GM12873 (cell line): ENCODE results near the gene DTD2.
A peak's percentile ranks its signal among the peaks of the same experiment; 100 is the strongest.

Source experiments
- TF ChIP-seq, protein P1 (sequence below): IDR thresholded peaks from 2 replicates; pipeline ENCODE4 v1.5.1; 2012; ENCODE audit warnings: low read depth, mild to moderate bottlenecking, moderate library complexity, low read length, control low read depth; ENCODE audit not compliant: insufficient read depth; ENCODE audit errors: missing control alignments

Gene DTD2

DNA sequence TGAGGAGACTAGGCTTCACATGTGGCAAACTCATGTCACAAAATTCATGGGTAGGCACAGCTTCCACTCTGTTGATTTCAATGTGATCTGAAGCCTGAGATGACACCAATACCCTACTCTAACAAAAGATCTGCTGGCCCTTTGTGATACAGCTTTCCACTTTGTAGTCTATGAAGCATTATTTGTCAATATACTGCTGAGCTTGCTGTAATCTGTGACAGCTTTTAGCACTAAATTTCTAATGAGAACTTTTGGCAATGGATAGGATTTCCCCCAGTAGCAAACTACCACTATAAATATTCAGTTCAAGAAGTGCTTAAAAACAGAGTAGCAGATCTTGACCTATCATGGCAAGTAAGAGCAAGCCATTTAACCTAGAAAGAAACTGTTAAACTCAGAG lies 31.4 kb downstream of the DTD2 start:
- TF ChIP-seq, protein P1, sequence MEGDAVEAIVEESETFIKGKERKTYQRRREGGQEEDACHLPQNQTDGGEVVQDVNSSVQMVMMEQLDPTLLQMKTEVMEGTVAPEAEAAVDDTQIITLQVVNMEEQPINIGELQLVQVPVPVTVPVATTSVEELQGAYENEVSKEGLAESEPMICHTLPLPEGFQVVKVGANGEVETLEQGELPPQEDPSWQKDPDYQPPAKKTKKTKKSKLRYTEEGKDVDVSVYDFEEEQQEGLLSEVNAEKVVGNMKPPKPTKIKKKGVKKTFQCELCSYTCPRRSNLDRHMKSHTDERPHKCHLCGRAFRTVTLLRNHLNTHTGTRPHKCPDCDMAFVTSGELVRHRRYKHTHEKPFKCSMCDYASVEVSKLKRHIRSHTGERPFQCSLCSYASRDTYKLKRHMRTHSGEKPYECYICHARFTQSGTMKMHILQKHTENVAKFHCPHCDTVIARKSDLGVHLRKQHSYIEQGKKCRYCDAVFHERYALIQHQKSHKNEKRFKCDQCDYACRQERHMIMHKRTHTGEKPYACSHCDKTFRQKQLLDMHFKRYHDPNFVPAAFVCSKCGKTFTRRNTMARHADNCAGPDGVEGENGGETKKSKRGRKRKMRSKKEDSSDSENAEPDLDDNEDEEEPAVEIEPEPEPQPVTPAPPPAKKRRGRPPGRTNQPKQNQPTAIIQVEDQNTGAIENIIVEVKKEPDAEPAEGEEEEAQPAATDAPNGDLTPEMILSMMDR: no peak

DNA sequence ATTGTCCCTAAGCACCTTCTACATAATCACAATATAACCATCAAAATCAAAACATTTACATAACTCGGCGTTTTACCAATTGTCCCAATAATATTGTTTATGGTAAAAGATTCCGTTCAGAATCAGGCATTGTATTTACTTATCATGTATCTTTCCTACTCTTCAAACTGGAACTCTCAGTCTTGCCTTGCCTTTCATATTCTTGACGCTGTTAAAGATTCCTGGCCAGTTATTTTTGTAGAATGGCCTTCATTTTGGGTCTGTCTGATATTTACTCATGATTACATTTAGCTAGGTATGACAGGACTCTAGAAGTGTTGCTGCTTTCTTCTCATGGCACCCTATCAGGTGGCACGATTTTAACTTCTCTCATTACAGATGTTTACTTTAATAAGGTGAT lies 36.1 kb downstream of the DTD2 start:
- TF ChIP-seq, protein P1: no peak

DNA sequence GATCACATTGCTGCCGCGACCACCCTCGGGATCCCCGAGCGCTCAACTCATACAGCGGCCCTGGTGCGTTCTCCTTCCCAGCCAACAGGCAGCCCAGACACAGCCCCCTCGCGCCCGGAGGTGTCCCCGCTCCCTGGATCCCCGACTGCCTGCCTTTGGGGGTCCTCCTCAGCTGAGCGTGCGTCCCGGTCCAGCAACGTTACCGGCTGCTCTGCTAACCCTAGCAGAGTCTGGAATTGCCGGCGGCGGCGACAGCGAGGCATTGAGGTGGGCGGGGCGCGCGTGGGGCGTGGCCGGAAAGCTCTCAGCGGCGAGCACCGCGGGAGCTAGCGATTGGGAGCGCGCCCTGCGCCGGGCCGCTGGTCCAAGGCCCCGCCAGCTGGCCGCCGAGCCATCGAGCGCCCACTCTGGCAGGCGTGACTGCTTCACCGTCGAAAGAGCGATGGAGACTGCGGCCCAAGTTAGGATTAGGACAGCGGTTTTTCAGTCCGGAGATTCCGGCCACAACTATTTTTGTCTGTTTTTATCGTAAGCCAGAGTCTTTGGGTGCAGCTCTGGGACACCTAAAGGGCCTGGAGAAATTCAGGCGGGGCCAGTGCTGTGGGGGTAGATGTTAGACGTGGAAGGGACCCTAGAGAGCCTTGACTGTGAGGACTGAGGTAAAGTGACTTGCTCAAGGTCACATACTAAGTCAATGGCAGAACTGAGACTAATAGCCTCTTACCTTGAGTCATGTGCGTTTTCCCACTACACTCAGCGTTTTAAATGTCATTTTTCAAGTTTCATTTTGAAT lies 36.8 kb downstream of the DTD2 start, which contains the start of gene HEATR5A:
TSS of gene HEATR5A (minus strand) at position 232 of the 793 bp plus-strand sequence. CDS start 17,575 bp downstream, outside the sequence.
- TF ChIP-seq, protein P1: peak; percentile 24

DNA sequence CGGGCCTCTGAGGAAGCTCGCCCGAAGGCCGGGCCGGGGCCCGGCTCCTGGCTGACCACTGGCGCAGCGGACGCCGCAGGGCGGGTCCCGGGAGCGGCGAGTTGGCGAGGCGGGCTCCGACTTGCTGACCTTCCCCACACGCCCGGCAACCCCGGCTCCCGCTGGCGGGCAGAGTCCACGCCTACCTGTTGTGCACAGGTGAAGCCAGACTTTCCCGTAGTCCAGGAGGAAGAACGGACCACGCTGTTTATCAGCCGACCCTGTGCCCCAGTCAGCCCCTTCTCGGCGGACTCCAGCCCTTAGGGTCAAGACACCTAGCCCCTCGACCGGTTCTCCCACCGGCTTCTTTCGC lies 37.4 kb downstream of the DTD2 start:
- TF ChIP-seq, protein P1: no peak

DNA sequence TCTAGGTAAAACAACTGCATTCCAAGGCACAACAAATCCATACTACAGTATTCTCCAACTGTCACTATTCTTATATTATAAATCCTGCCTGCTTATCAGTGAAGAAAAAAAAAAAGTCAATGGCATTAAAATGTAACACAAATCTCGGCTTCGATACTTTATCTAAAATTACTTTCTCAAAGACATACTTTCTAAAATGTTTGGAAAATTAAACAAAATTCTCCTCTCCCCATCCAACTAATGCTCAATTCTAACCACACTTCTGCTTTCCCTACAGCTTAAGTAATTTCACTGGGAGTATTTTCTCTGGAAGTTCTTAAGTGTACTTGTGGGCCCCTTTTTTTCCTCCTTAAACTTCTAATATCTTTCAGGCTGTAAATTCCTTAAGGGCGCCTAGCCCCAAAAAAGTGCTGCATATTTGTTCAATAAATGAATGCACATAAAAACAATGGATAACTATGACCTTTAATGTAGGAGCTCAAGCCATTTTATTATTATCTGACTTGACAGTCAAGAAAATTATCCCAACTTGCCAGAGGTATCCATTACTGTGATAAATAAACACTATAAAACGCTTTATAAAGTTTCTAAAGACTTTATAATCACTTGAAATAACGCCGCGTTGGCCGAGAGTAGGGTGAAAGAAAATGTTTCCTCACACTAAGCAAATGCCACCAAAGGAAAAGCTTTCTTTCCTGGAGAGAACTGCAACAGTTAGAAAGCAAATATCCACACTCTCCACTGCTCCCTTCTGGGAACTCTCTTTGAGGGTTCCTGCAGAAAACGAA lies 37.9 kb downstream of the DTD2 start:
- TF ChIP-seq, protein P1: no peak

DNA sequence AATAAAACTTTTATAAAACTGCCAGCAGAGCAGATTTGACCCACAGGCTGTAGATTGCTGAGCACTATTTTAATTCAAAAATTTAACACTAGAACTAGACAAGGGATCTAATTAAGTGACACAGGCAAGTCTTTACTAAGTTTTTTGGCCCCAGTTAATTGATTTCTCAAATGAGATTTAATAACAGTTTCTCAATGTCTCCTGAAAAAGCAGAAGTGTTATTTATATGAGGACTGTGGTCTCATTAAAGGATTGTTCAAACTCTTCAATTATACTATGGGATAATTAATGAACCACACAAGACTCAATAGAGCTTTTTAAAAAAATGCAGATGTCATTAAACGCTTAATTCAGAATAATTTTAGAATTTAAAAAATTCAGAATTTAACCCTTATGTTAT lies 38.9 kb downstream of the DTD2 start:
- TF ChIP-seq, protein P1: no peak

DNA sequence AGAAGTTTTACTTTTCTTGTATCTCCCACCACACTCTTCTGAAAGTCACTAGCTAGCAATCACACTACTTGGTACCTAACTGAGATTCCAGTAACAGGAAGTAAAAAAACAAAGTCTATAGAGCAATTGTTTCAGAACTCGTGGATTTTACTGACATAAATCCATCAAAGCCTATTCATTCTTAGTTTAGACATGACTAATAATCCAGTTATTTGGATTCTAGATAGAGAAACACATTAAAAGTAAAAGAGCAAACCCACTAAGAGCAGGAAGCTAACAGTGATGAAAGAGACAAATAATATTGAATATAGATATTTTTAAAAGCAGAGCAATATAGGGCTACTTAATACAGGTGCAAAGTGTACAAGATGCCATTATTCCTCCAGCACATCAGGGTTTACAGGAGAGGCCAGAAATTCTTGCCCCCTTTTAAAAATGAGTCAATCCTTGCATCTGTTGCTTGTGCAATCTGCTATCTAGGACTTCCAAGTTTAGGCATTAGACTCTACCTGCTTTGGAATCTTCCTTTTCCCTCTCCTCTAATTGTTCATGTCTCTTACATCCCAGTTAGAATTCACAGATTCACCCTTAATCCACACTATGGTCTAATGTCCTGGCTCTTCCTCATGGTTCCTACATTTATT lies 43.0 kb downstream of the DTD2 start:
- TF ChIP-seq, protein P1: no peak
